ENCODE measurements around the gene HOXA2. TPM values are rescaled to one million over a fixed set of nuclear protein-coding genes. Genes with fewer than 3 reads are reported as not detected.

HOXA2 gene
- total and polyA plus RNA-seq, 2 experiments from 2014 or later = 0.07 TPM; not detected in 1

DNA sequence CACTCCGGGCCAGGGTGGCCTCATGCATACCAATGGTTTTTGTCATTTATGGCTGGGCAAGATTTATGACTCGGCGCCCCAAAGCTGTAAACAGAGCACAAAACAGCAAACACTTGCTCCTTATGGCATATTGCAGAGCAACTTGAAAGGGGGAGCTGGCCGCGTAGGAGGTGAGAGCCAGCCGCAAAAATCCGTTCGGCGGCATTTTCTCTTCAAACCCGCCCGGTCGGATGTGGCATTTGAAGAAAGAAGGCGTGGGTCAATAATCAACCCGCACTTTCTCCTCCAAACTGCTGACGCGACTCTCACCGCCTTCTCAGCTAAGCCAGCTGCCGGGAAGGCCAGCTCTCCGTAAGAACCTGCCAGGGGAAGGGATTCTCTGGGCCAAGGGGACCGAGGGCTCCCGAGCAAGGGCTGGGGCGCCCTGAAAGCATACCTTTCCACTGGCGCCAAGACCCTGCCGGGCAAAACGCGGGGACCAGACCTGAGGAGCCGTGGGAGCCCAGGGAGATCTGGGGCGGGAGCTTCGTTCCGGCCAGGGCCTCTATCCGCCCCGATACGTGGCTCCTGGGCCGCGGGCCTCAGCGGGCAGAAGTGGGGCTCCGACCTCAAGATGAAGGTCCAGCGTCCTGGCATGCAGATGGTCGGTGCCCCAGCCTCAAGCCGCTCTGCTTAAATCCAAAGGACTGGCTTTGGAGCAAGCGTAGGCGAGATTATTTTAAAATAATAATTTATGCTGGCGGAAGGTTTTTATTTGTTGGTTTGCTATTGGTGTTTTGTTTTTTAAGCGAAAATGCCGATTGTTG lies 12.9 kb upstream of the HOXA2 start:
- Histone ChIP-seq H3K9me2 (replicated peaks; ENCODE audit: insufficient read depth) (no peaks in the 10 kb centered on the region), H3K79me2 (peaks cover 30% of the 10 kb centered on the region), H3K4me2 (peak overlapping the region; percentile 91), H3K4me3 (peak overlapping the region; percentile 18), H3K27ac (peak overlapping the region; percentile 75), H3K9me3 (ENCODE audit: low read depth) (no peaks in the 10 kb centered on the region), H3K36me3 (replicated peaks; ENCODE audit: insufficient read depth, low read depth) (no peaks in the 10 kb centered on the region), H4K20me1 (ENCODE audit: insufficient read depth, poor library complexity, severe bottlenecking) (no peaks in the 10 kb centered on the region), H3K4me1 (ENCODE audit: insufficient read depth) (peaks cover 15% of the 10 kb centered on the region), H2AFZ (no peak overlapping the region), H3K27me3 (peaks cover 64% of the 10 kb centered on the region)
- no peak for TF ChIP-seq EZH2phosphoT487 (IDR thresholded peaks at IDR 0.05; ENCODE audit: low read depth, severe bottlenecking, unreplicated experiment)
- peak; percentile 71 for TF ChIP-seq EZH2 (IDR thresholded peaks at IDR 0.05; ENCODE audit: borderline replicate concordance)
- 9% methylated on average over 45 of the region's 45 CpGs for WGBS (ENCODE audit: low lambda C conversion rate, missing lambda C conversion rate)
- peak; percentile 72 for DNase-seq (ENCODE audit: low spot score)

DNA sequence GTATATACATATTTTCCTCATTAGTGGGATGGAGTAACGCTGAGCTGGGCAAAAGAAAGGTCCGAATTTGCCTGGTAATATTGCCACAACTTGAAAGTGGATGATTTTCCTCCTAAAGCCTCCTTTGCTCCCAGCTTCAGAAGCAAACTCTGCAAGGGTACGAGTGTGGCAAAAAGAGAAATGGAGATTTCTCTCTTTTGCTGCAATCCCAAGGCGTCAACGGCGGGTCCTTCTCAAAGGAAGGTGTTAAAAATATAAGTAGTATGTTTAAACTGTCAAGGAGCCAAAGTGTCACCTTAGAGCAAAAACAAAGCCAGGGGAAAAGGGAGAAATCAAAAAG lies 12.4 kb upstream of the HOXA2 start:
- Histone ChIP-seq H3K9me2 (replicated peaks; ENCODE audit: insufficient read depth) (no peaks in the 10 kb centered on the region), H4K20me1 (ENCODE audit: insufficient read depth, poor library complexity, severe bottlenecking) (no peaks in the 10 kb centered on the region), H3K9me3 (ENCODE audit: low read depth) (no peaks in the 10 kb centered on the region), H3K4me1 (ENCODE audit: insufficient read depth) (peaks cover 18% of the 10 kb centered on the region), H3K27me3 (peaks cover 67% of the 10 kb centered on the region), H3K36me3 (replicated peaks; ENCODE audit: insufficient read depth, low read depth) (no peaks in the 10 kb centered on the region), H3K4me2 (peak overlapping the region; percentile 91), H3K27ac (peak overlapping the region; percentile 57), H3K4me3 (no peak overlapping the region), H3K79me2 (peaks cover 30% of the 10 kb centered on the region), H2AFZ (no peak overlapping the region)
- TF ChIP-seq EZH2 (IDR thresholded peaks at IDR 0.05; ENCODE audit: borderline replicate concordance) = no peak
- TF ChIP-seq EZH2phosphoT487 (IDR thresholded peaks at IDR 0.05; ENCODE audit: low read depth, severe bottlenecking, unreplicated experiment) = no peak
- TF ChIP-seq, protein P1, sequence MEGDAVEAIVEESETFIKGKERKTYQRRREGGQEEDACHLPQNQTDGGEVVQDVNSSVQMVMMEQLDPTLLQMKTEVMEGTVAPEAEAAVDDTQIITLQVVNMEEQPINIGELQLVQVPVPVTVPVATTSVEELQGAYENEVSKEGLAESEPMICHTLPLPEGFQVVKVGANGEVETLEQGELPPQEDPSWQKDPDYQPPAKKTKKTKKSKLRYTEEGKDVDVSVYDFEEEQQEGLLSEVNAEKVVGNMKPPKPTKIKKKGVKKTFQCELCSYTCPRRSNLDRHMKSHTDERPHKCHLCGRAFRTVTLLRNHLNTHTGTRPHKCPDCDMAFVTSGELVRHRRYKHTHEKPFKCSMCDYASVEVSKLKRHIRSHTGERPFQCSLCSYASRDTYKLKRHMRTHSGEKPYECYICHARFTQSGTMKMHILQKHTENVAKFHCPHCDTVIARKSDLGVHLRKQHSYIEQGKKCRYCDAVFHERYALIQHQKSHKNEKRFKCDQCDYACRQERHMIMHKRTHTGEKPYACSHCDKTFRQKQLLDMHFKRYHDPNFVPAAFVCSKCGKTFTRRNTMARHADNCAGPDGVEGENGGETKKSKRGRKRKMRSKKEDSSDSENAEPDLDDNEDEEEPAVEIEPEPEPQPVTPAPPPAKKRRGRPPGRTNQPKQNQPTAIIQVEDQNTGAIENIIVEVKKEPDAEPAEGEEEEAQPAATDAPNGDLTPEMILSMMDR (IDR thresholded peaks at IDR 0.05; ENCODE audit: poor library complexity) = no peak
- 32% methylated on average over 6 of the region's 6 CpGs for WGBS (ENCODE audit: low lambda C conversion rate, missing lambda C conversion rate)
- DNase-seq (ENCODE audit: low spot score) = no peak

DNA sequence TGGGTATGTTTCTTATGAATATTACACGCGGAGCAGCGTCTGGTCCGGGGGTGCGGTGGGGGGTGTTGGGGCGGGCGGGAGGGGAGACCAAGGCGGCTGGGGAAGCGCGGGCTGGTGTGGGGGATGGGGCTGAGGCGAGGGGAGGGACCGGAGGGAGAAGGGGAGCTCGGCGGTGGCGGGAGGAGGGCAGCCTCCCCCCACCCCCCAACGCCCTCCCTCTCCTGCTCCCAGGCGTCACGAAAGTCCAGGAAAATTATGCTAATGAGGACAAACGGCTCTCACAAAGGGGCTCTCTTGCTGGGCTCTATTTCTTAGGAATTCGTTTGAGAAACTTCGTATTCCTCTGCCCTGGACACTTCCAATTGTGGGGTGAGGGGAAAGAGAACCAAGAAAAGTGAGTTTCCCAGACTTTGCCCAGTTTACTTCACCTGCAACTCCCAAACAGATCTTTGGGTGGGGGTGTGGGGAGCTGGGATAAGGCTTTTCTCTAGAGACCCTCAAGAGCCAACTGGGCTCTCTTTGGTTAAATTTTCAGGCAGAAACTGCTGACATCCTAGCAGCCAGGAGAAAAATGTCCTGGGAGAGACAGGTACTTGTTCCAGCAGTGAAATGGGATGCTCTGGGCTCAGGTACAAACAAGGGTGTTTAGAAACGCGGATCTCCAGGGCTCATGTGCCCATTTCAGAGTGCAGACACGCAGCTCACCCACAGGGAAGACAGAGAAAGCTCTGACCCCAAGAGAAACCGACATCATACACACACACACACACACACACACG lies 11.7 kb upstream of the HOXA2 start:
- Histone ChIP-seq H3K27ac (peak overlapping the region; percentile 80), H3K4me2 (peak overlapping the region; percentile 91), H3K27me3 (peaks cover 73% of the 10 kb centered on the region), H3K4me1 (ENCODE audit: insufficient read depth) (peaks cover 18% of the 10 kb centered on the region), H3K36me3 (replicated peaks; ENCODE audit: insufficient read depth, low read depth) (no peaks in the 10 kb centered on the region), H3K4me3 (peak overlapping the region; percentile 5), H3K79me2 (peaks cover 25% of the 10 kb centered on the region), H3K9me2 (replicated peaks; ENCODE audit: insufficient read depth) (no peaks in the 10 kb centered on the region), H3K9me3 (ENCODE audit: low read depth) (no peaks in the 10 kb centered on the region), H4K20me1 (ENCODE audit: insufficient read depth, poor library complexity, severe bottlenecking) (no peaks in the 10 kb centered on the region), H2AFZ (no peak overlapping the region)
- peak; percentile 55 for DNase-seq (ENCODE audit: low spot score)
- 11% methylated on average over 8 of the region's 26 CpGs for WGBS (ENCODE audit: low lambda C conversion rate, missing lambda C conversion rate)
- no peak for TF ChIP-seq EZH2 (IDR thresholded peaks at IDR 0.05; ENCODE audit: borderline replicate concordance)
- TF ChIP-seq, protein P1 (IDR thresholded peaks at IDR 0.05; ENCODE audit: poor library complexity) = no peak
- no peak for TF ChIP-seq EZH2phosphoT487 (IDR thresholded peaks at IDR 0.05; ENCODE audit: low read depth, severe bottlenecking, unreplicated experiment)

Data from hepatocyte (in vitro differentiated cells).